Activated naive CD8-positive, alpha-beta T cell (primary cell): ENCODE measurements around the gene PGC.
"Not testable (repeated sequence)": the region's sequence is repeated elsewhere in the genome, so short reads cannot be mapped to it uniquely, and the experiment has no call there.

Source experiments
- H3K27ac Mint-ChIP-seq: one replicate; pipeline ENCODE4 v1.8.0; 2021; ENCODE audit warnings: mixed read lengths
- H3K27me3 Mint-ChIP-seq: one replicate; pipeline ENCODE4 v1.8.0; 2021; ENCODE audit warnings: mixed read lengths
- H3K36me3 Mint-ChIP-seq: one replicate; pipeline ENCODE4 v1.8.0; 2021; ENCODE audit warnings: mixed read lengths
- H3K4me1 Mint-ChIP-seq: one replicate; pipeline ENCODE4 v1.8.0; 2021; ENCODE audit warnings: low read depth, mixed read lengths
- H3K4me3 Mint-ChIP-seq: one replicate; pipeline ENCODE4 v1.8.0; 2021; ENCODE audit warnings: mild to moderate bottlenecking, mixed read lengths
- H3K9me3 Mint-ChIP-seq: one replicate; pipeline ENCODE4 v1.8.0; 2021; ENCODE audit warnings: low read depth, mixed read lengths

Gene PGC

GRCh38 chr6:41766043-41766664, 19.0 kb upstream of the PGC start:
- not testable (repeated sequence) for H3K9me3 Mint-ChIP-seq, H3K27ac Mint-ChIP-seq, H3K27me3 Mint-ChIP-seq, H3K4me1 Mint-ChIP-seq, H3K36me3 Mint-ChIP-seq, H3K4me3 Mint-ChIP-seq

- Mint-ChIP-seq H3K4me3 (no peak overlapping the region), H3K36me3 (peaks cover 2% of the 10 kb centered on the region), H3K9me3 (no peaks in the 10 kb centered on the region), H3K27ac (no peak overlapping the region), H3K27me3 (no peaks in the 10 kb centered on the region), H3K4me1 (no peaks in the 10 kb centered on the region)
Measured at GRCh38 chr6:41763470-41763869, 16.3 kb upstream of the PGC start.

DNA sequence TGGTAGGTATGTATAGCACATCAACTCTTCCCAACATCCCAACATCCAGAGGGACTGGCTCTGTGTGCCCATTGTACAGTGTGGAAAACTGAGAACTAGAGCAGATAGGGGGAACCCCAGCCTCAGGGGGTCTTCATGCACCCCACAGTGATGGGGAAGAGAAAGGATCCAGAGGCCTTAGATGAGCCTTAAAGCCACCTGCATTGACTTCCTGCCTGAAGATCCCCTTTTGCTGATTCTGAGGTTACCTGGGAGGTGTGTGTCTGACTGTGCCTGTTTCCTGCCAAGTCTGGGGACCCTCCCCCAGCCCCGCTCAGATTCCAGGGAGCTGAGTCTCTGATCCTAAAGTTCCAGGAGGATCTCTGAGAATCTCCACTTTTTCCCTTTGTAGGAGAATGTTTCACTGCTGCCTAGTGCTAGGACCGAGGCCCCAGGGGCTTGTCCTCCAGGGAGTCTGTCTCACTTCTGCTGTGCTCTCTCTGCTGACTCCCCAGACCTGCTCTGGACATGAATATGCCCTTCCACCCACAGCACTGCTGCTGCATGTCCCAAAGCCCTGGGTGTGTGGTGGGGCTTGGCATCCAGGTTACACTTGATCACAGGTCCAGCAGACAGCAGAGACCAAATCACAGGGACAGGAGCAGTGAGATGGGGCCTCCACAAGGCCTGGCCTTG, 12.8 kb upstream of the PGC start:
- H3K9me3 Mint-ChIP-seq: no peaks in the 10 kb centered on the region
- no peaks in the 10 kb centered on the region for H3K27me3 Mint-ChIP-seq
- H3K4me1 Mint-ChIP-seq: peaks cover 1% of the 10 kb centered on the region
- no peak overlapping the region for H3K4me3 Mint-ChIP-seq
- H3K36me3 Mint-ChIP-seq: peaks cover 2% of the 10 kb centered on the region
- H3K27ac Mint-ChIP-seq: no peak overlapping the region

GRCh38 chr6:41759106-41759904, 12.1 kb upstream of the PGC start:
- no peaks in the 10 kb centered on the region for H3K27me3 Mint-ChIP-seq
- peaks cover 1% of the 10 kb centered on the region for H3K4me1 Mint-ChIP-seq
- no peak overlapping the region for H3K4me3 Mint-ChIP-seq
- H3K36me3 Mint-ChIP-seq: peaks cover 2% of the 10 kb centered on the region
- no peaks in the 10 kb centered on the region for H3K9me3 Mint-ChIP-seq
- no peak overlapping the region for H3K27ac Mint-ChIP-seq

GRCh38 chr6:41758641-41759035, 11.4 kb upstream of the PGC start:
- peaks cover 2% of the 10 kb centered on the region for H3K36me3 Mint-ChIP-seq
- no peaks in the 10 kb centered on the region for H3K27me3 Mint-ChIP-seq
- peaks cover 1% of the 10 kb centered on the region for H3K4me1 Mint-ChIP-seq
- no peaks in the 10 kb centered on the region for H3K9me3 Mint-ChIP-seq
- H3K27ac Mint-ChIP-seq: no peak overlapping the region
- H3K4me3 Mint-ChIP-seq: no peak overlapping the region

DNA sequence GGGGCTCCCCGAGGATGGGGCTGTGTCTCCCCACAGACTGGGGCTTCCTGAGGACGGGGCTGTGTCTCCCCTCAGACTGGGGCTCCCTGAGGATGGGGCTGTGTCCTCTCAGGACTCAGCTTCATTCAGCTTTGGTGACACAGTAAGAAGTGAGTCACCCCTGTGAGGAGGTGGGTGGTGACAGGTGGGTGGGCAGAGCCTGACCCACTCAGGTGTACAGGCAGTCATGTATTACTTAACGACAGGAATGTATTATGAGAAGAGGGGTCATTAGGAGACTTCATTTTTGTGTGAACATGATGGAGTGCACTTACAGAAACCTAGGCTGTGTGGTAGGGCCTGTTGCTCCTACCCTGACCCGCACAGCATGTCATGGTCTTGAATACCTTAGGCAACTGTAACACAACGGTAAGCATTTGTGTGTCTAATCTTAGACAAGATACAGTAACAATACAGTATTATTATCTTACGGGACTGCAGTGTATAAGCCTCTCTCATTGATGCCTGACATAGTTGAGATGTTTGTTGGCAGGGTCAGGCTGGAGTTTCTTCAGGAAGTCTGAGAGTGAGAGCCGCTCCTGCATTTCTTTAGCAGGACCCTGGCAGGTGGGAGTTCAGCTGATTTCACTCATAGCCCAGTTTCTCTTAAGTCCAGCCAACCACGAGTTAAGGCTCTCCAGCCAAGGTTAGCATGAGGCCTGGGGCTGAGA, 10.9 kb upstream of the PGC start:
- H3K9me3 Mint-ChIP-seq: no peaks in the 10 kb centered on the region
- no peaks in the 10 kb centered on the region for H3K27me3 Mint-ChIP-seq
- H3K4me3 Mint-ChIP-seq: no peak overlapping the region
- H3K4me1 Mint-ChIP-seq: peaks cover 1% of the 10 kb centered on the region
- no peak overlapping the region for H3K27ac Mint-ChIP-seq
- peaks cover 2% of the 10 kb centered on the region for H3K36me3 Mint-ChIP-seq

GRCh38 chr6:41757271-41757670, 10.1 kb upstream of the PGC start:
- no peaks in the 10 kb centered on the region for H3K36me3 Mint-ChIP-seq
- peaks cover 1% of the 10 kb centered on the region for H3K4me1 Mint-ChIP-seq
- no peaks in the 10 kb centered on the region for H3K27me3 Mint-ChIP-seq
- H3K27ac Mint-ChIP-seq: no peak overlapping the region
- H3K4me3 Mint-ChIP-seq: no peak overlapping the region
- no peaks in the 10 kb centered on the region for H3K9me3 Mint-ChIP-seq

- Mint-ChIP-seq H3K36me3 (no peaks in the 10 kb centered on the region), H3K27me3 (no peaks in the 10 kb centered on the region), H3K27ac (no peak overlapping the region), H3K4me3 (no peak overlapping the region), H3K4me1 (peaks cover 1% of the 10 kb centered on the region), H3K9me3 (no peaks in the 10 kb centered on the region)
Measured at GRCh38 chr6:41756354-41756753, 9.2 kb upstream of the PGC start.

GRCh38 chr6:41755895-41756294, 8.7 kb upstream of the PGC start:
- Mint-ChIP-seq H3K36me3 (no peaks in the 10 kb centered on the region), H3K4me3 (no peak overlapping the region), H3K9me3 (no peaks in the 10 kb centered on the region), H3K4me1 (peaks cover 1% of the 10 kb centered on the region), H3K27me3 (no peaks in the 10 kb centered on the region), H3K27ac (no peak overlapping the region)

GRCh38 chr6:41750374-41750773, 3.2 kb upstream of the PGC start:
- Mint-ChIP-seq H3K27me3 (no peaks in the 10 kb centered on the region), H3K4me1 (no peaks in the 10 kb centered on the region), H3K36me3 (no peaks in the 10 kb centered on the region), H3K4me3 (no peak overlapping the region), H3K9me3 (no peaks in the 10 kb centered on the region), H3K27ac (no peak overlapping the region)

GRCh38 chr6:41748542-41748941, 1.3 kb upstream of the PGC start:
- Mint-ChIP-seq H3K36me3 (no peaks in the 10 kb centered on the region), H3K4me1 (no peaks in the 10 kb centered on the region), H3K4me3 (no peak overlapping the region), H3K9me3 (no peaks in the 10 kb centered on the region), H3K27ac (no peak overlapping the region), H3K27me3 (no peaks in the 10 kb centered on the region)

DNA sequence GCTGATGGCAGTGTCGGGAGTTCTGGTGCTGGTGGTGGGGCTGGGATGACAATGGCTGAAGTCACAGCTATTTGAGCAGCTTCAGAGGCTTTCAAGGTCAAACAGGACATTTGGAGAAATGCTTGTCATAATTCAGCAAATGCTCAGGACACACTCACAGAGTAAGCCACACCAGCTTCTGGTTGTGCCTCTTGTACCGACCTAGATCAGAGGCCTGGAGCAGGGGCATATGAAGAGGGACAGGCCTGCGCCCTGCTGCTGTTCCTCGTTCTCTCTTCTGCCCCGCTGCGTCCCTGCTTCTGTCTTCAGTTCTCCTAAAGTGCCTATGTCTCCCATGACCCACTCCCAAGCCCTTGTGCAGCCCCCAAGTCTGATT, 893 bp upstream of the PGC start:
- Mint-ChIP-seq H3K36me3 (no peaks in the 10 kb centered on the region), H3K4me3 (no peak overlapping the region), H3K27ac (no peak overlapping the region), H3K4me1 (no peaks in the 10 kb centered on the region), H3K9me3 (no peaks in the 10 kb centered on the region), H3K27me3 (no peaks in the 10 kb centered on the region)

GRCh38 chr6:41746107-41746506, 1.1 kb downstream of the PGC start:
- Mint-ChIP-seq H3K4me3 (no peak overlapping the region), H3K36me3 (no peaks in the 10 kb centered on the region), H3K27ac (no peak overlapping the region), H3K9me3 (no peaks in the 10 kb centered on the region), H3K4me1 (no peaks in the 10 kb centered on the region), H3K27me3 (no peaks in the 10 kb centered on the region)

GRCh38 chr6:41744236-41744787, 2.9 kb downstream of the PGC start:
- Mint-ChIP-seq H3K36me3 (no peaks in the 10 kb centered on the region), H3K27ac (no peak overlapping the region), H3K4me1 (no peaks in the 10 kb centered on the region)

More at GRCh38 chr6:41744236-41744787, 2.9 kb downstream of the PGC start:
- Mint-ChIP-seq H3K4me3 (no peak overlapping the region), H3K27me3 (no peaks in the 10 kb centered on the region), H3K9me3 (no peaks in the 10 kb centered on the region)
